Stimulated activated CD8-positive, alpha-beta memory T cell treated with anti-CD3 and anti-CD28 coated beads, Interleukin-12 subunit alpha, Interleukin-12 subunit beta, amount 100 ng/mL, for 4 hours (primary cell): Measurements from ENCODE around the gene SUV39H1.
A peak's percentile ranks its signal among the peaks of the same experiment; 100 is the strongest.
"Not testable (repeated sequence)": the region's sequence is repeated elsewhere in the genome, so short reads cannot be mapped to it uniquely, and the experiment has no call there.

Experiments used
- DNase-seq: peaks from one replicate; pipeline ENCODE4 v3.0.0-alpha.2; 2020; ENCODE audit warnings: low read depth

SUV39H1 gene, protein sequence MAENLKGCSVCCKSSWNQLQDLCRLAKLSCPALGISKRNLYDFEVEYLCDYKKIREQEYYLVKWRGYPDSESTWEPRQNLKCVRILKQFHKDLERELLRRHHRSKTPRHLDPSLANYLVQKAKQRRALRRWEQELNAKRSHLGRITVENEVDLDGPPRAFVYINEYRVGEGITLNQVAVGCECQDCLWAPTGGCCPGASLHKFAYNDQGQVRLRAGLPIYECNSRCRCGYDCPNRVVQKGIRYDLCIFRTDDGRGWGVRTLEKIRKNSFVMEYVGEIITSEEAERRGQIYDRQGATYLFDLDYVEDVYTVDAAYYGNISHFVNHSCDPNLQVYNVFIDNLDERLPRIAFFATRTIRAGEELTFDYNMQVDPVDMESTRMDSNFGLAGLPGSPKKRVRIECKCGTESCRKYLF

DNA sequence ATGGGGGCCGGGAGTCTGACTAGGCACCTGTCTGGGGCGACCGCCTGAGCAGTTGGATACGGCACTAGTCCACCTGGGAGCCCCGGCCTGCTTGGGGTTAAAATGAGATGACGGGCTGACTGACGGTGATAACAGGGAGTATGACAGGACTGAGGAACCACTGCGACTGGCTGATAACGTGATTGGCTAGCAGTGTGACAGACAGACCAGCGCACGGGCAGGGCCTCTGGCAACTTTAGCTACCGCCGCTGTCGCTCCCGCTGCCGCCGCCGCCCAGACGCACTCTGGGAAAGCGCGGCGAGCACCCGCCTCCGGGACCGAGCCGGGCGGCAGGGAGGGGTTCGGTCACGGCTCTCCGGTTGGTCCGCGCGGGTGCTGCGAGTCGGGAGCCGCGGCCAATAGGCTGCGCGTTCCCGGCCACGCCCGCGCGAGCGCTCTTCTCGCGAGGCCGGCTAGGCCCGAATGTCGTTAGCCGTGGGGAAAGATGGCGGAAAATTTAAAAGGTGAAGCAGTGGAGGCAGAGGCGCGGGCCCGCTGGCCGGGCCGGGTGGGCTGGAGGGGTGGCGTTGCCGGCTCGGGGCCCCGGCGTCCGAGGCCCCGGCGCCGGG is at the start of gene SUV39H1:
Gene SUV39H1 (plus strand): TSS at position 434 of the 608 bp plus-strand sequence. CDS start 51 bp downstream, at position 485.
- DNase-seq = peak; percentile 69

GRCh38 chrX:48648336-48648751 is 48.2 kb upstream of the SUV39H1 start:
- no peak for DNase-seq

- DNase-seq = no peak
Measured at GRCh38 chrX:48649102-48649501, 47.4 kb upstream of the SUV39H1 start.

GRCh38 chrX:48652055-48652579 is 44.4 kb upstream of the SUV39H1 start:
- DNase-seq = not testable (repeated sequence)

- not testable (repeated sequence) for DNase-seq
Measured at GRCh38 chrX:48654746-48655145, 41.8 kb upstream of the SUV39H1 start.

DNA sequence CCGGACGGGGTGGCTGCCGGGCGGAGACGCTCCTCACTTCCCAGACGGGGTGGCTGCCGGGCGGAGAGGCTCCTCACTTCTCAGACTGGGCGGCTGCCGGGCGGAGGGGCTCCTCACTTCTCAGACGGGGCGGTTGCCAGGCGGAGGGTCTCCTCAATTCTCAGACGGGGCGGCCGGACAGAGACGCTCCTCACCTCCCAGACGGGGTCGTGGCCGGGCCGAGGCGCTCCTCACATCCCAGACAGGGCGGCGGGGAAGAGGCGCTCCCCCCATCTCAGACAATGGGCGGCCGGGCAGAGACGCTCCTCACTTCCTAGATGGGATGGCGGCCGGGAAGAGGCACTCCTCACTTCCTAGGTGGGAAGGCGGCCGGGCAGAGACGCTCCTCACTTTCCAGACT is 36.8 kb upstream of the SUV39H1 start:
- DNase-seq = not testable (repeated sequence)

DNA sequence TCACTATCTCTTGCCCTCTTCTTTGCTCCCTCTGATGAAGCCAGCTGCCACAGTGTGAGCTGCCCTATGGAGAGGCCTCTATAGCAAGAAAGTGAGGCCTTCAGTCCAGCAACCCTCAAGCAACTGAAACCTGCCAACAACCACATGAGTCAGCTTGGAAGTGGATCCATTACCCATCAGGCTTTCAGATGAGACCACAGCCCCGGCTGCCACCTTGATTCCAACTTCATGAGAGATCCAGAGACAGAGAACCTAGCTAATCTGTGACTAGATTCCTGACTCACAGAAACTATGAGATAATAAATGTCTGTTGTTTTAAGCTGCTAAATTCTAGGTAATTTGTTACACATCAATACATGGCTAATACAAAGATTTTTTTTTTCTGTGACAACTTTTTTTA is 33.3 kb upstream of the SUV39H1 start:
- no peak for DNase-seq

GRCh38 chrX:48664156-48664555 is 32.4 kb upstream of the SUV39H1 start:
- no peak for DNase-seq

- no peak for DNase-seq
Measured at GRCh38 chrX:48665991-48666390, 30.5 kb upstream of the SUV39H1 start.

- no peak for DNase-seq
Measured at GRCh38 chrX:48666649-48667048, 29.9 kb upstream of the SUV39H1 start.

DNA sequence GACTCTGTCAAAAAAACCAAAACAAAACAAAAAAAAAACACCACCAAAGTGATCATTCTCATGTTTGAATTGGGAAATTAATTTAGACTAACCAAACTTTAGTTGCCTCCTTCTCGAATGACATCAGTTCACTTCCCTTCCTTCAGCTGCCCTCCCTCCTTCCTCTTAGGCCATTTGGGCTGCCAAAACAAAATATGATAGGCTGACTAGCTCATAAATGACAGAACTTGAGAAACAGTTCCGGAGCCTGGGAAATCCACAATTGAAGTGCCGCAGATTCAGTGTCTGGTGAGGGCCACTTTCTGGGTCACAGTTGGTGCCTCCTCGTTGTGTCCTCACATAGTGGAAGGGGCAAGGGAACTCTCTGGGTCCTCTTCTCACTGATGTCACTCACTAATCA is 29.0 kb upstream of the SUV39H1 start:
- DNase-seq = no peak

GRCh38 chrX:48668187-48668586 is 28.3 kb upstream of the SUV39H1 start:
- not testable (repeated sequence) for DNase-seq

DNA sequence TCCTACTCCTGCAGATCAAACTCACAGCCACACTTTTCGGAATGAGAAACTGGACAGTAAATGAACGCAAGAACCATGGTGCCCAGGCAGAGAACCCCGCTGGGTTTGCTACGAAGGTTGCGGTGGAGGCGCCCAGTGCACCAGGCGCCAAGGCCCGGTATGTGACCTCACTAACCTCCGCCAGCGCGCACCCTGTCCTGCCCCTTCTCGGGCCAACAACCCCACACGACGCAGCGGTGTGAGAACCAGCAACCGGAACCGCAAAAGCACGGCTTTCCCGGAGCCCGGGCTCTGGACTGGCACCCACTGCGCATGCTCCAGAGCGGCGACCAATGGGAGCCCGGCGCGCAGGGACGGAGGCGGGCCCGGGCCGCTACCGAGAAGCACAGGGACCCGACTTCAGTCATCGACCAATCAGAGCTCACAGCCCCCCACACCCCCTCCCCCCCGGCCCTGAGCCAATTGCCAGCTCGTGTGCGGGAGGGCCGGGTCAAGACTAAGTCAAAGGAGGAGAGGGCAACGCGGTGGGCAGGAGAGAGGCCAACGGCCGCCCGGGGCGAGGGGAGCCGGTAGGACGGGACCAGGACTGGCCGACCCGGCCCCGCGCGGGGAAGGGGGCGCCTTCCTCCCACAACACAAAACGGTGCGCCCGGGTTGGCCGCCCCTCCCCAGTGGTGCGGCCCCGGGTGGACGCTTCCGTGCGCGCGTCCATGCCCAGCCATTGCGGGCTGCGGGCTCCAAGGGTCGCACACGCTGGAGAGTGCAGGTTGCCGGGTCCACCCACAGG is 20.2 kb upstream of the SUV39H1 start:
- DNase-seq = peak; percentile 80

DNA sequence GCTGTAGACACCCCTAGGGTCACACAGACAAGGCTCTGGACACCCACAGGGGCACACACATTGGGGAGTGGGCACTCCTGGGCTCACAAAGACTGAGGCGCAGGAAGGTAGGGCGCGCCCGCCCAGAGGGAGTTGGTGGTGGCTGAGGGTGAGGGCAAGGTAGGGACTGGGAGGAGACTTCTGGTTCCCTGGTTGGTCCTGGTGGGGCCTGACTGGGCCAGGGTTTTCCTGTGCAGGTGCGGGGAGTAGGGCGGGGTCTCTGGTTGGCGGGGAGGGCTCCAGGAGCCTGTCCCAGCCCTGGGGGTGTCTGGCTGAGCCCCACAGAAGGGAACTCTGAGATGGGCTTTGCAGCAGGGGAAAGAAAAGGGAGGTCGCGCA is 19.7 kb upstream of the SUV39H1 start:
- no peak for DNase-seq

- DNase-seq = no peak
Measured at GRCh38 chrX:48677516-48677915, 19.0 kb upstream of the SUV39H1 start.

DNA sequence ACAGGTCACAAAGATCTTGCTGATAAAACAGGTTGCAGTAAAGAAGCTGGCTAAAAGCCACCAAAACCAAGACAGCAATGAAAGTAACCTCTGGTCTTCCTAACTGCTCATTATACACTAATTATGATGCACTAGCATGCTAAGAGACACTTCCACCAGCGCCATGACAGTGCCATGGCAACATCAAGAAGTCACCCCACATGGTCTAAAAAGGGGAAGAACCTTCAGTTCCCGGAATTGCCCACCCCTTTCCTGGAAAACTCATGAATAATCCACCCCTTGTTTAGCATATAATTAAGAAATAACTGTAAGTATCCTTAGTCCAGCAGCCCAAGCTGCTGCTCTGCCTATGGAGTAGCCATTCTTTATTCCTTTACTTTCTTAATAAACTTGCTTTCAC is 16.1 kb upstream of the SUV39H1 start:
- not testable (repeated sequence) for DNase-seq

- not testable (repeated sequence) for DNase-seq
Measured at GRCh38 chrX:48680925-48681324, 15.6 kb upstream of the SUV39H1 start.

DNA sequence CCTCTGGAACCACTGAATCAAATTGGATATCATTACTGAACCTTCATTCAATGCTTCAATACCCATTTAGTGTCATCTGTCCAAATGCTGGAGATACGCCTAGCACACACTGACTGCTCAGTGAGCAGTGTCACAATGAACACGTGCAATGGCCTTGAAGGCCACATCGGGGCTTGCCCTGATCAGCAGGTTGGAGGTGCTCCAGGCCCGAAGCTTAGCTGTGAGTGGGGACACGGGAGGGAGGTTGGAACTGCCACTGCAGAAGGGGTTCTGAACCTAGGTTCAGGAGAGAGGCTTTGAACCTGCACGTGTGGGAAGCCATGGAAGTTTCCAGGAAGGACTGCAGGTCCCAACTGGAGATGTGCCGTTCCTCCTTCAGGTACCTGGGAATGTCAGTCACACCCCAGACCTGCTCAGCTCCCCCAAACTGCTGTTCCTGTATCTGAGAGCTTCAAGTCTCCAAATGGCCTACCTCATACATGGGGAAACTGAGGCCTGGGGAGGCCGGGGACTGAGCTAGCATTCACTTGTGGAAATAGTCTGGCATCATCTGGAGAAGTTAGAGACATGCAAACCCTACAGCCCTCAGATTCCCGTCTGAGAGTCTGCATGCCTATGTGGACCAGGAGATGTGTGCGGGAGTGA is 14.9 kb upstream of the SUV39H1 start:
- no peak for DNase-seq

GRCh38 chrX:48682795-48683194 is 13.7 kb upstream of the SUV39H1 start:
- not testable (repeated sequence) for DNase-seq

DNA sequence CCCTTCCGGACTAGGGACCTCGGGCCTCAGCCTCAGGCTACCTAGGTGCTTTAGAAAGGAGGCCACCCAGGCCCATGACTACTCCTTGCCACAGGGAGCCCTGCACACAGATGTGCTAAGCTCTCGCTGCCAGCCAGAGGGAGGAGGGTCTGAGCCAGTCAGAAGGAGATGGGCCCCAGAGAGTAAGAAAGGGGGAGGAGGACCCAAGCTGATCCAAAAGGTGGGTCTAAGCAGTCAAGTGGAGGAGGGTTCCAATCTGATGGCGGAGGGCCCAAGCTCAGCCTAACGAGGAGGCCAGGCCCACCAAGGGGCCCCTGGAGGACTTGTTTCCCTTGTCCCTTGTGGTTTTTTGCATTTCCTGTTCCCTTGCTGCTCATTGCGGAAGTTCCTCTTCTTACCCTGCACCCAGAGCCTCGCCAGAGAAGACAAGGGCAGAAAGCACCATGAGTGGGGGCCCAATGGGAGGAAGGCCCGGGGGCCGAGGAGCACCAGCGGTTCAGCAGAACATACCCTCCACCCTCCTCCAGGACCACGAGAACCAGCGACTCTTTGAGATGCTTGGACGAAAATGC is 13.0 kb upstream of the SUV39H1 start, which contains the start of gene WAS:
Gene WAS (plus strand): TSS at position 389 of the 572 bp plus-strand sequence. CDS start 55 bp downstream, at position 444.
- DNase-seq = no peak

GRCh38 chrX:48684134-48684533 is 12.4 kb upstream of the SUV39H1 start:
- no peak for DNase-seq
